Activated CD8-positive, alpha-beta T cell treated with anti-CD3 and anti-CD28 coated beads for 36 hours (primary cell): ENCODE measurements around the gene CD6. TPM values are rescaled to one million over a fixed set of nuclear protein-coding genes. Genes with fewer than 3 reads are reported as not detected.
A peak's percentile ranks its signal among the peaks of the same experiment; 100 is the strongest.

ENCODE experiments used
- ATAC-seq: fragments of 200-7000 bp; cut with Tn5 transposase; one replicate; pipeline ENCODE4 v1.10.0; 2021; ENCODE audit warnings: mild to moderate bottlenecking, moderate library complexity
- CTCF ChIA-PET: fragments of 350-600 bp; sonication (Branson Sonifier 250); formaldehyde crosslinking; loops from one replicate; lab custom pipeline; 2021; ENCODE audit warnings: antibody characterized with exemption; lab: Charles Lee
- POLR2A ChIA-PET: fragments of 350-600 bp; sonication (Branson Sonifier 250); formaldehyde crosslinking; loops from one replicate; lab custom pipeline; 2021; ENCODE audit warnings: antibody characterized with exemption; lab: Charles Lee
- DNase-seq: peaks from one replicate; pipeline ENCODE4 v3.0.0-alpha.2; 2020
- H3K27ac Mint-ChIP-seq: one replicate; pipeline ENCODE4 v1.8.0; 2021; ENCODE audit warnings: mild to moderate bottlenecking, mixed read lengths
- H3K27me3 Mint-ChIP-seq: one replicate; pipeline ENCODE4 v1.8.0; 2021; ENCODE audit warnings: mixed read lengths
- H3K36me3 Mint-ChIP-seq: one replicate; pipeline ENCODE4 v1.8.0; 2021; ENCODE audit warnings: low read depth, mixed read lengths
- H3K4me1 Mint-ChIP-seq: one replicate; pipeline ENCODE4 v1.8.0; 2021; ENCODE audit warnings: low read depth, mixed read lengths
- H3K4me3 Mint-ChIP-seq: one replicate; pipeline ENCODE4 v1.8.0; 2021; ENCODE audit warnings: mild to moderate bottlenecking, moderate library complexity, mixed read lengths
- H3K9me3 Mint-ChIP-seq: one replicate; pipeline ENCODE4 v1.8.0; 2021; ENCODE audit warnings: mixed read lengths
- intact Hi-C: fragments of 100-400 bp; cut with micrococcal nuclease; formaldehyde crosslinking; loops from one replicate; pipeline ENCODE4 v1.10.0; 2022
- total RNA-seq, 2 experiments: library from RNA; stranded (reverse); gene quantifications; one replicate each; pipeline ENCODE4 v1.2.3, GENCODE V29; 2021
- TF ChIP-seq, protein P1 (sequence below): fragments of 200-600 bp; IDR thresholded peaks from one replicate; pipeline ENCODE4 v1.8.0; 2022; ENCODE audit warnings: antibody characterized with exemption, mild to moderate bottlenecking

Gene CD6
- total RNA-seq, 2 experiments from 2014 or later, result 196 to 201 TPM

DNA sequence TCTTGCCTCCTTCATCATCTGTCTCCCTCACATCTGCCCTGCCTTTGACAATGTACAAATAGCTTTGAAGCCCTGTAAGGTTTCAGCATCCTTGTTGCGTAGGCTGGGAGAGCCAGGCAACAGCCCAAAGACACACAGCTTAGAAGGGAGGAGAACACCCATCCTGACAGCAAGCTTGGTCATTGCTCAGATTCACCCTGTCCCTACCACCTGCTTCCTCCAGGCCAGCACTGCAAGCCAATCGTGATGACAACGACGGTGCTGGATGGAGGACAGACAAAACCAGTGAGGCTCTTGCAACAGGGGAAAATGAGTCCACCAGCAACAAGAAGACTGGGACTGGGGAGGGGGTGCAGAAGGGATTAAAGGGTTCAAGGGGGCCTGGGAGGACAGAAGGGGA, 97.9 kb downstream of the CD6 start:
- Mint-ChIP-seq H3K27ac (peak overlapping the region; percentile 37), H3K9me3 (no peaks in the 10 kb centered on the region), H3K36me3 (peaks cover 65% of the 10 kb centered on the region), H3K4me1 (peaks cover 87% of the 10 kb centered on the region), H3K27me3 (no peaks in the 10 kb centered on the region), H3K4me3 (no peak overlapping the region)
- CTCF ChIA-PET, result interaction anchor here (1.2 to 3.1 kb wide), 2 partner anchors 23 to 60 kb away, joined by 3 to 11 read pairs; no protein-coding TSS in a partner anchor
- DNase-seq (no peak), ATAC-seq (no peak)
- intact Hi-C loops, result loop anchor here (5.0 kb wide), 1 partner anchor 43 kb away; no protein-coding TSS in a partner anchor
- POLR2A ChIA-PET, result interaction anchor here (0.9 to 6.4 kb wide), 6 partner anchors 8 to 92 kb away, joined by 3 to 42 read pairs (median 6); no protein-coding TSS in a partner anchor
- TF ChIP-seq, protein P1, sequence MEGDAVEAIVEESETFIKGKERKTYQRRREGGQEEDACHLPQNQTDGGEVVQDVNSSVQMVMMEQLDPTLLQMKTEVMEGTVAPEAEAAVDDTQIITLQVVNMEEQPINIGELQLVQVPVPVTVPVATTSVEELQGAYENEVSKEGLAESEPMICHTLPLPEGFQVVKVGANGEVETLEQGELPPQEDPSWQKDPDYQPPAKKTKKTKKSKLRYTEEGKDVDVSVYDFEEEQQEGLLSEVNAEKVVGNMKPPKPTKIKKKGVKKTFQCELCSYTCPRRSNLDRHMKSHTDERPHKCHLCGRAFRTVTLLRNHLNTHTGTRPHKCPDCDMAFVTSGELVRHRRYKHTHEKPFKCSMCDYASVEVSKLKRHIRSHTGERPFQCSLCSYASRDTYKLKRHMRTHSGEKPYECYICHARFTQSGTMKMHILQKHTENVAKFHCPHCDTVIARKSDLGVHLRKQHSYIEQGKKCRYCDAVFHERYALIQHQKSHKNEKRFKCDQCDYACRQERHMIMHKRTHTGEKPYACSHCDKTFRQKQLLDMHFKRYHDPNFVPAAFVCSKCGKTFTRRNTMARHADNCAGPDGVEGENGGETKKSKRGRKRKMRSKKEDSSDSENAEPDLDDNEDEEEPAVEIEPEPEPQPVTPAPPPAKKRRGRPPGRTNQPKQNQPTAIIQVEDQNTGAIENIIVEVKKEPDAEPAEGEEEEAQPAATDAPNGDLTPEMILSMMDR, result no peak

Other genes with a start within 250 kb of the CD6 start
- not detected for gene MS4A18, start 247.0 kb upstream of the CD6 start, total RNA-seq
- gene MS4A15, start 214.8 kb upstream of the CD6 start, total RNA-seq, result not detected
- gene MS4A10, start 186.3 kb upstream of the CD6 start, total RNA-seq, result not detected
- 10 to 100 TPM; 48.1 to 51.4 TPM for gene CCDC86, start 129.6 kb upstream of the CD6 start, total RNA-seq
- gene PTGDR2, start 115.7 kb upstream of the CD6 start, total RNA-seq, result under 1 TPM; 0.23 to 0.38 TPM
- not detected for gene ZP1, start 104.1 kb upstream of the CD6 start, total RNA-seq
- gene PRPF19, start 65.1 kb upstream of the CD6 start, total RNA-seq, result 100 to 1,000 TPM; 142 to 150 TPM
- 100 to 1,000 TPM in 1 of 2 experiments, 10 to 100 TPM in 1; 93.2 to 101 TPM for gene TMEM109, start 57.5 kb upstream of the CD6 start, total RNA-seq
- gene TMEM132A, start 47.2 kb upstream of the CD6 start, total RNA-seq, result 1 to 10 TPM; 1.1 to 1.3 TPM
- gene SLC15A3, start 19.5 kb upstream of the CD6 start, total RNA-seq, result 1 to 10 TPM; 3.9 to 4.7 TPM
- 100 to 1,000 TPM; 214 to 215 TPM for gene CD5, start 130.8 kb downstream of the CD6 start, total RNA-seq
- 1 to 10 TPM; 6.6 to 7.2 TPM for gene VPS37C, start 189.7 kb downstream of the CD6 start, total RNA-seq
- gene PGA3, start 231.8 kb downstream of the CD6 start, total RNA-seq, result not detected